Lower leg skin (tissue), 3 donors: ENCODE data around the gene PGBD1.

Experiments
- CTCF ChIP-seq, 3 donors: fragments of 450-650 bp; IDR thresholded peaks; one replicate each; pipeline ENCODE4 v1.5.1; 2016; ENCODE audit warnings: antibody characterized with exemption in 3 of 3, mild to moderate bottlenecking in 3 of 3, moderate library complexity in 2 of 3
- POLR2A ChIP-seq, 2 donors: fragments of 450-650 bp; IDR thresholded peaks; one replicate each; pipeline ENCODE4 v1.6.1; 2016 to 2017; ENCODE audit warnings: antibody characterized with exemption in 2 of 2, mild to moderate bottlenecking in 1 of 2, moderate library complexity in 1 of 2

GRCh38 chr6:28264834-28265401, 16.5 kb upstream of the PGBD1 start:
- TF ChIP-seq CTCF (IDR thresholded peaks at IDR 0.05) (no peak), POLR2A (IDR thresholded peaks at IDR 0.05) (no peak)
